HG02852 (cell line): Measurements from ENCODE around the gene GOLGA7B.

ENCODE experiments used
- ATAC-seq: cut with Tn5 transposase; IDR thresholded peaks from one replicate; pipeline ENCODE4 v1.9.1; 2021; ENCODE audit warnings: mild to moderate bottlenecking, moderate library complexity; ENCODE audit not compliant: unreplicated experiment

GOLGA7B gene

GRCh38 chr10:97892506-97892905, 42.9 kb downstream of the GOLGA7B start:
- no peak for ATAC-seq

GRCh38 chr10:97892939-97893338, 43.3 kb downstream of the GOLGA7B start:
- no peak for ATAC-seq

DNA sequence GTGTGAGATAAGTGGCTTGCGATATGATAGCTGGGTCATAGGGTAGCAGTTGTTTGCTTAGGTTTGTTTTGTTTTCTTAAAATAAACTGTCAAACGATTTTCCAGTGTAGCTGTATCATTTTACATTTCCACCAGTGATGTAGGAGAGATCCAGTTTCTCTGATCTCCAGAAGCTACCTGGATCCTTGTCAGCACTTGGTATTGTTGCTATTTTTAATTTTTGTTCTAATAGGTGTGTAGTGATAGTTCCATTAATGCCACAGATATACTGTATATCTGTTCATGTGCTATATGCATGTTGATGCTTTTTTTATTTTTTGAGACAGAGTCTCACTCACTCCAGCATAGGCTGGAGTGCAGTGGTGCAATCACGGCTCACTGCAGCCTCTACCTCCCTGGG, 44.4 kb downstream of the GOLGA7B start:
- ATAC-seq = no peak

- ATAC-seq = no peak
Measured at GRCh38 chr10:97895084-97895483, 45.4 kb downstream of the GOLGA7B start.

DNA sequence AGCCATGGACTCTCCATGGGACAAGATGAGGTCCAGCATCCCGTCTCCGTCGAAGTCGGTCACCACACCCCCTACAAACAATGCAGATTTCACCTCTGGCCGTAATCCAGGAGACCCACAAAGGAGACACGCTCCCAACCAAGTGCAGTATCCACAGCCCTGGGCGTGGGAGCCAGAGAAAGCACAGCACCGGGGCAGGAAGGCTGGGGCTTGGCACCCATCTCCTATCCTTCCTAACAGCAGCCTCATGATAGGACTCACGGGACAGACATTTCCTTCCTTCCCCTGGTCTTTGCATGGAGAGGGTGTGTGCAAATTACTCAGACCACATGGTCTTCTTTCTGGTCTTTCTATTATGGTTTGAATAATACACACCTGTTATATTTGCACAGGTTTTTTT, 46.3 kb downstream of the GOLGA7B start:
- ATAC-seq = no peak

- ATAC-seq = no peak
Measured at GRCh38 chr10:97896756-97897358, 47.2 kb downstream of the GOLGA7B start.

DNA sequence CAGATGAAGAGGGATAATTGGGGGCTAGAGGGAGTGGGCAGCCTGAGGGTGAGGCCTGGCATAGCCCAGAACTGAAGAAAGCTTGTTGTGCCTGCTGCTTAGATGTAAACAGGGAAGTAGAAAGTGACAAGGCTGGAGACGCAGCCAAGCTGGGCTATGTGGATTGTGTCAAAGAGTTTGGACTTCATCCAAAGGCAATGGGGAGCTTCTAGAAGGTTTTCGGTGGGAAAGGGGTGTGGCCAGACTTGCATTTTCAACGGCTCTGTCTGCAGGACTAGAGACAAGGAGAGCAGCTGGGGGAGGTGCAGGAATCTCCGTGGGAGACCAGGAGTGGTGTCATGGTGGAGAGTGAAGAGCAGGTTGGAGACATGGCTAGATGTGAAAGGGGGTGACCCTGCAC, 48.8 kb downstream of the GOLGA7B start:
- ATAC-seq = no peak

- ATAC-seq = no peak
Measured at GRCh38 chr10:97901381-97901780, 51.7 kb downstream of the GOLGA7B start.

DNA sequence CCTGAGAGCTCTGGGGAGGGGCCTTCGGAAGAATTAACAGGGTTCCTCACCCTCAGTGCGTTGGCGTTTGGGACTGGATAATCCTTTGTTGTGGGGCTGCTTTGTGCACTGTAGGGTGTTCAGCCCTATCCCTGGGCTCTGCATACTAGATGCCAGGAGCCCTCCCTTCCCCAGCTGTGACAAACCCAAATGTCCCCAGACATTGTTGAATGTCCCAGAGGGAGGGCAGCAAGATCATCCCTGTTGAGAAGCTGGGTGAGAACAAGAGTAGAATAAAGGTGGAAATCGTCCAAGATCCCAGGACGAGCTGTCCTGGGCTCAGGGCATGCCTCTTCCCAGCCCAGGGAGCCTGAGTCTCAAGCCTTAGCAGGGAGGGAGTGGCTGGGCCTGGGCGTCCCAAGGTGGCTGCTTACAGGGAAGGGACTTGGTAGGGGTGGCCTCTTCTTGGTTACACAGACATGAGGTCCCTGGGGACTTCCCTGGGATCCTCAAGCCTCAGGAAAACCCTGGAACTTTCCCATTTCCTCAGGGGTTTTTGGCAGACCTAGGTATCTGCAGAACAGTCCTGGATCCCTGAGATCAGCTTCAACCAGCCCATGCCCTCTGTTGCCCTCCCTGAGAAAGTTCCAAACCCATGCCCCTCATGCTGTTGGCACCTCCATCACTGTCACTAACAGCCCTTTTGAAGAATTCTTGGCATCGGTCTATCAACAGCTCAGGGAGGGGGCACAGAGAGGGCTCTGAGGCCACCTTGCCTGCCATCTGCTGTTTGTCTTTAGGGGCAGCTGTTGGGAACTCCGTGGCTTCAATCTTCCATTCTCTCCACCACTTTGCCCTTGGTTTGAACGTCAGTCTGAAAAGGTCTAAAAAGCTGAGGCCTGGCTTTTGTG, 53.7 kb downstream of the GOLGA7B start:
- ATAC-seq = no peak

GRCh38 chr10:97904018-97904381, 54.4 kb downstream of the GOLGA7B start:
- ATAC-seq = no peak

GRCh38 chr10:97904576-97904975, 54.9 kb downstream of the GOLGA7B start:
- no peak for ATAC-seq

- ATAC-seq = no peak
Measured at GRCh38 chr10:97905276-97905675, 55.6 kb downstream of the GOLGA7B start.

- no peak for ATAC-seq
Measured at GRCh38 chr10:97907211-97907610, 57.6 kb downstream of the GOLGA7B start.

GRCh38 chr10:97907830-97908229, 58.2 kb downstream of the GOLGA7B start:
- no peak for ATAC-seq

DNA sequence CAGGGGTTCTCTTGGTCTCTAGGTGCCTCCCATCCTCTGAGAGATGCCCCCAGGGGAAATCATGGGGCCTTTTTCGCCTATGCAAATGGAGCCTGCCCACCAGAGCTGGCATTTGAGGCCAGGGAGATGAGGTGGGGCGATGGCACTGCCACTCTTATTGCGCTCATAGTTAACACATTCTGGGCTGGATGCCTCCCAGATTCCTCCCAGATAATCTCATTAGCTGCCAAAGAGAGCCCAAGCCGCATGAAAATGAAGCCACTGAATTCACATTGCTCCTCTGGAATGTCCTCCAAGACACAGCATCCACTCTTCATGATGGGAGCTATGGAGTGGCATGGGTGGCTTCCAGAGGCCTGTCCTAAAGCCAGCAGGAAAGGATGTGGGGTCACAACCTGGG, 61.0 kb downstream of the GOLGA7B start:
- no peak for ATAC-seq

DNA sequence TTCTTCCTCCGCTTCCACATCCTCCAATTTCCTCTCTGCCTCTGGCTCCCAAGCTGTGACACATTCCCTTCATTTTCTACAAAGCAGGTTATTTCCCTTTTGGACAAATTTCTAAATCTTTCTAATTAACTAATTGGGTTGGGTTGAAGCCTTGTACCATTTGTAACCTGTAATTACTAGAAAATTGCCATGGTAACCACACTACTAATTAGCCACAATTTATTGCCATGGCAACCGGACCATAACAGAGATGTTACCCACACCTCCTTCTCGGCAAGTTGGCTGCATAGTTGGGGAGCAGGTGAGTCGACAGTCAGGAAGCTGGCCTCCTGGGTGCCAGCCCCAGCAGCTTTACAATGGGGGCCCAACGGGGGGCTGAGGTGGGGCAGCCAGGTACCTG, 61.6 kb downstream of the GOLGA7B start:
- no peak for ATAC-seq

DNA sequence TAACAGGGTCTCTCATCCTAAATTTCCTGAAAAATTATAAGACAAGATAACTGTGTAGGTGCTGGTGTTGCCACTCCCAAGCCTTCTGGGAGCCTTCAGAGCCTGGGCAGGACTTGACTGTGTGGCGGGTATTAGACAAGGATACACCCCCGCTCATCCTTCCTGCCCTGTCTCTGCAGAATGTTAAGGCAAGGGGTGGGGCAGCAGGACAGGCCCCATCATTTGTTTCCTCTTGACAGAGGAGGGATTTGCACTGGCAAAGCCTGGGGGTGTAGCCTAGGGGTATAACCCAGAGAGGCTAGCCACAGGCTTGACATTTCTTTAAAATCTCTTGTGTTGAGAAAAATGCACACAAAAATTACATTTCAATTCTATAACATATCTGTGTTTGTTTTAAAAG, 63.5 kb downstream of the GOLGA7B start:
- ATAC-seq = no peak

DNA sequence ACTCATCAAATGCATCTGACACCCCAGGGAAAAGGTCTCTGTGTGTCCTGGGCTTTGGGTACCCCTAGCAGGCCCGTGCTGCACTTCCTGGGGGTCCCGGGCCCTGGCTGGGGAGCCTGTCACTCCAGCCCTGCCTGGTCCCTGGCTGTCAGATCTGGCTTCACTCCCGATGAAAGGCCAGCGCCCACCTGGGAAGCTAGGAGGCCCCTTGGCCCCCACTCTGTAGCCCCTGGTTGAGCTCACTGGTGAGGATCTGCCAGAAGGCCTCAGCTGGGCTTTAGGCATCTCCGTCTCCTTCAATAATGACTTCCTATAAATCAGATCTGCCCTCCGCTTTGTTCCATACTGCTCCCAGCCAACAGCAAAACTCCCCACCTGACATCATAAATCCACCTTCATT, 64.0 kb downstream of the GOLGA7B start:
- no peak for ATAC-seq

- ATAC-seq = no peak
Measured at GRCh38 chr10:97914171-97914836, 64.7 kb downstream of the GOLGA7B start.

DNA sequence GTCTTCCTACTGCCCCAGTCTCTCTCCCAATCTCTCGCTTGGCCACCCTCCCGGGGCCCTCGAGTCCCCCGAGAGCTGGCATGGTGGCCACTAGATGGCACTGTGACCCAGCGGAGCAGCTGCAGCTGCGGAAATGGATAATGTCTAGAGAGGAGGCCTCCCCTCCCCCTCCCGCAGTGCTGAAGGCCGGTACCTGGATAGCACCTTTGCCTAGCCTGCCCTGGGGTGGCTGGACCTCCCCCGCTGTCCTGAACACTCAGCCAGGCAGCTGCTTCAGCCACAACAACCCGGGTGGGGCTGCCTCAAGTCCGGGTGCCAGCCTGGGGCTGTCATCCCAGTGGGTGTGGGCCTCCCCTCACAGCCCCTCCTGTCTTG, 65.2 kb downstream of the GOLGA7B start:
- ATAC-seq = no peak

DNA sequence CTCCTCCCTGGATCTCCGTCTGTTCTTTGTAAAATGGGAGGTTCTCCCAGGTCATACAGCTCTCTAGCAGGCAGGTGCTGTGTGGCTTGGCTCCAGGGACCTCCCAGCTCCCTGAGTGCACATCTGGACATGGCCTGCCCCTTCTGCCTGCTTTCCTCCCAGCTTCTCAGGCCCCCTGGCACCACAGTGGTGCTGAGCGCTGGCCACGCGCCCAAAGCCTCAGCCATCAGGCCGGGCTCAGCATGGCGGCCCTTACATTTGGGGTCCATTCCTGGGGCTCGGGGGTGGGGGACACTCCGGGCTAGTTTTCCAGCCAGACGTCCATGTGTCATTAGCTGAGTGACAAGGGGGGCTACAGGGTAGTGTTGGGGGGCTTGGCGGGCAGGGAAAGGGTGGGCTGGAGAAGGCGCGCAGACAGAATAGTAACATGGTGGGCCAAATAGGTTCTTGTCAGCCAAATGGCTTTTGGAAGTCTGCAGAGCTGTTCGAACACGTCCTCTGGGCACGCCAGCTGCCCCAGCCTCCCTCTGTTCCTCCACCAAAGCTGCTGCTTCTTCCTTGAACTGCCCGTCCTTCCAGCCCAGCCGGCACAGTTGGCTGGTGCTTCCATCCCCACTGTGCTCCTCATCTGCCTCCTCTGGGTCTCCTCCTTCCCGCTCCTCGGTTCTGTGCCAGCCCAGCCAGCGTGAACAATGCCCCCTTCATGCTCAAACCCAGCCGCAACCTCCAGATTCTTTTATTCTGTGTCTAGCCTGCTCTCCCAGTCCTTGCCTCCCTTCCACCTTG, 65.9 kb downstream of the GOLGA7B start:
- no peak for ATAC-seq
